Activated CD8-positive, alpha-beta memory T cell treated with anti-CD3 and anti-CD28 coated beads for 24 hours (primary cell): ENCODE data around the gene PMPCA.

Experiments
- DNase-seq: peaks from one replicate; pipeline ENCODE4 v3.0.0-alpha.2; 2020

PMPCA gene

GRCh38 chr9:136438548-136439480 is 28.4 kb downstream of the PMPCA start:
- peak; percentile 86 for DNase-seq

GRCh38 chr9:136439481-136440408 is 29.3 kb downstream of the PMPCA start, which contains the start of gene INPP5E:
TSS of gene INPP5E (minus strand) at chr9:136439845. CDS start at chr9:136439419, 426 bp downstream.
- peak; percentile 97 for DNase-seq

- DNase-seq = no peak
Measured at GRCh38 chr9:136441191-136441680, 30.8 kb downstream of the PMPCA start.

- DNase-seq = no peak
Measured at GRCh38 chr9:136441681-136442245, 31.3 kb downstream of the PMPCA start.

GRCh38 chr9:136442265-136442664 is 31.8 kb downstream of the PMPCA start:
- no peak for DNase-seq

DNA sequence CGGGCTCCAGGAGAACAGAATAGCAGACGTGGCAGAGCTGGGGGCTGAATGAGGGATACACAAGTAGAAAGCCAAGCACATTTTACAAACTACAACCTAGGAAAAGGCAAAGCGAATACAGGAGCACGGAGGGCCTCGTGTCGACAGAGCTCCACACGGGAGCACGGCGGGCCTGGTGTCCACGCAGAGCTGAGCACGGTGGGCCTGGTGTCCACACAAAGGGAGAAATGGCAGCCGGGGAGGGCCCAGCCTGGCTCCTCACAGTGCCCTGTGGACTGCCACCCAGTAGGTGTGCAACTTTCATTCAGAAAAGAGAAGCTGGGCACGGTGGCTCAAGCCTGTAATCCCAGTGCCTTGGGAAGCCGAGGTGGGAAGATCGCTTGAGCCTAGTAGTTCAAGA is 32.6 kb downstream of the PMPCA start:
- no peak for DNase-seq

DNA sequence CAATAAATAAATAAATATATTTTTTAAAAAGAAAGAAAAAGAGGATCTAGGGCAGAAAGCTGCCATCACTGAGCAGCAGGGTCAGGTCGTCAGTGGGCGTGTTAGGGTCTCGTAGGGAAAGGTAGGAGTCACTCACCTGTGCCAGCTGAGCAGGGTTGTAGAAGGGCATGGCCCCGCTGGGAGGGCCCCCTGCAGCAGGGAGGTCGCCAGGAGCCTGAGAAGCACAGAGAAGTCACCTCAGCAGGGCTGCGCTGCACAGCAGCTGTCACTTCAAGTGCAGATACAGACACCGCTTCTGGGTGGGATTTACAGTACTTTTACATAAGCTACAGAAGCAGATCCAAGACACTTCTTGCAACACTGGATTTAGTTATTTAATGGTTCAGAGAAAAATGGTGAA is 33.2 kb downstream of the PMPCA start:
- DNase-seq = no peak

GRCh38 chr9:136444102-136444501 is 33.6 kb downstream of the PMPCA start:
- DNase-seq = no peak

DNA sequence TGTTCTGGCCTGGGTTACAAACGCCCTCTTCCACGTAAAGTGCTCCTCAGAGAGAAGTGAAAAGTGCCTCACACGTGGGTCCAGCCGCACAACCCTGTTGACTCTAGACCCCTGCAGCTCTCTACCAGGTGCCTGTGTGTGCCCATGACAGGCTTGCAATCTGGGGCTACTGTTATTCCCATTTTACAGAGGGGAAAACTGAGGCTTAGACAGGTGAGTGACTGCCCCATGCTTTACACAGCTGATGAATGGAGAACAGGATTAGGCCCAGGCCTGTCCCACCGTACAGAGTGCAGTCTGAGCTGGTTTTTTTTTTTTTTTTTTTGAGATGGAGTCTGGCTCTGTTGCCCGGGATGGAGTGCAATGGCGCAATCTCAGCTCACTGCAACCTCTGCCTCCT is 35.3 kb downstream of the PMPCA start:
- no peak for DNase-seq

GRCh38 chr9:136447173-136447778 is 36.8 kb downstream of the PMPCA start:
- no peak for DNase-seq

- no peak for DNase-seq
Measured at GRCh38 chr9:136448655-136449054, 38.2 kb downstream of the PMPCA start.

- DNase-seq = no peak
Measured at GRCh38 chr9:136451221-136451877, 40.9 kb downstream of the PMPCA start.

GRCh38 chr9:136453326-136453725 is 42.9 kb downstream of the PMPCA start:
- DNase-seq = no peak

DNA sequence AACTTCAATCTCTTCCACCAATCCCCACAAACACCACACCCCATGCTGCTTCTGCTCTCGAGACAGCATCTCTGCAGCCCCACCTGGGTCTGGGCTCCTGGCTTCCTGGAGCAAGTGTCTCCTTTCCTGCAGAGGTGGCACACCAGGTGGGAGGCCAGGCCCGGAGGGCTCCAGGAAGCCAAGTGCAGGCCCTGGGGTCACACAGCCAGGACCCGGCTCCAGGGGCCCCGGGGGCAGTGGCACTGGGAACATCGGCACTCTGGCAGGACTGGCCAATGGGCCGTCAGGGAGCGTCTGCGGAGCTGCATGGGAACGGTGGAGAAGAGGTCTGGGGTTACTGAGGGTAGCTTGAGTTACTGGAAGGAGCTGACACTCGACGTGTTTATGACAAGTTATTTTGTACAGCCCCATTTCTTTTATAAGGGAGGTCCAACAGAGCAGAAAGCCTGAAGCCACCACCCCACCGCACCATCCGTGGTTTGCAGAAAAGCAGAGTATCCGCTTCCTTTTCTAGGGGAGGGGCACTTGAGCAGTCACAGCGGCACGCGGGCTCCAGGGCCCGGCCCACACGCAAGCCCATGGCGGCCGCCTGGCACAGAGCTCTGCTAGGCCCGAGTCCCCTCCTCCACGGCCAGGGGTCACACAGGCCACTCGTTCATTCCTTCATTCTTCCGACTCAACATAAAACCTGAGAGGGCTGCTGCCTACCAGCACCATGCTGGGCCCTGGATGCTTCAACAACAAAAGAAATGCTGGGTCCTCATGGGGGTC is 43.8 kb downstream of the PMPCA start:
- no peak for DNase-seq

- no peak for DNase-seq
Measured at GRCh38 chr9:136455043-136456002, 44.9 kb downstream of the PMPCA start.

GRCh38 chr9:136456258-136456657 is 45.8 kb downstream of the PMPCA start:
- no peak for DNase-seq

GRCh38 chr9:136457326-136457725 is 46.9 kb downstream of the PMPCA start:
- DNase-seq = no peak

- DNase-seq = no peak
Measured at GRCh38 chr9:136459425-136459824, 49.0 kb downstream of the PMPCA start.

DNA sequence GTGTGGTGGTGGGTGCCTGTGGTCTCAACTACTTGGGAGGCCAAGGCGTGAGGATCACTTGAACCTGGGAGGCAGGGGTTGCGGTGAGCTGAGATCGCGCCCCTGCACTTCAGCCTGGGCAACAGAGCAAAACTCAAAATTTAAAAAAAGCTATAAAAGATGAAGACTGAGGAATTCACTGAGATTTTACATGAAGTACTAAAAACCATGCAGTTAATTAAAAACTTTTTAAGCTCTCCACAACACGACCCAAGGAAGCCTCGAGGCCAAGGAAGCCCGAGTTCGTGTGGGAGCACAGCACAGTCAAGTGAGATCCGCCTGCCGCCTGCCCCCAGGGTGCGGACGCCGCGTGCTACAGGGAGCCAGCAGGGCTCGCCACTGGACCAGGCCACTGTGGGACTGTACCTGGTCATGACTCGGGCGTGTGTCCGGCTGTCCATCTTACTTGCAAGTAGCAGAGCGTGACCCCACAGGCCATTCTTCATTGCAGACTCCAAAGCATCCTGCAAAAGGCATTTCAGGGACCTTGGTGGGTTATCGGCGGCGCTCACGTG is 50.4 kb downstream of the PMPCA start:
- DNase-seq = no peak

- no peak for DNase-seq
Measured at GRCh38 chr9:136462664-136463063, 52.2 kb downstream of the PMPCA start.
